Suprapubic skin (tissue), 4 donors: ENCODE data around the gene RAB25.

Source experiments
- CTCF ChIP-seq, 2 donors: fragments of 200-600 bp in 1 of 2; fragments of 450-650 bp in 1 of 2; sonication (generic) in 1 of 2; IDR thresholded peaks; one replicate each; pipeline ENCODE4 v1.5.1; 2016 to 2019; ENCODE audit warnings: antibody characterized with exemption in 2 of 2, mild to moderate bottlenecking in 1 of 2, moderate library complexity in 1 of 2
- EP300 ChIP-seq: sonication (generic); formaldehyde crosslinking; IDR thresholded peaks from one replicate; pipeline ENCODE4 v1.6.1; 2017; ENCODE audit warnings: antibody characterized with exemption
- POLR2A ChIP-seq, 2 donors: fragments of 450-650 bp; IDR thresholded peaks; one replicate each; pipeline ENCODE4 v1.6.1; 2017; ENCODE audit warnings: antibody characterized with exemption in 2 of 2, mild to moderate bottlenecking in 2 of 2, moderate library complexity in 2 of 2
- POLR2AphosphoS5 ChIP-seq, 3 donors: sonication (generic); formaldehyde crosslinking; IDR thresholded peaks; one replicate each; pipeline ENCODE4 v1.6.1; 2017; ENCODE audit warnings: antibody characterized with exemption in 3 of 3

- TF ChIP-seq CTCF (IDR thresholded peaks at IDR 0.05) (no peak), POLR2A (IDR thresholded peaks at IDR 0.05) (no peak), EP300 (no peak), POLR2AphosphoS5 (IDR thresholded peaks at IDR 0.05) (no peak)
Observed at GRCh38 chr1:156091610-156092009, 30.6 kb downstream of the RAB25 start.
